Natural killer cell (primary cell): ENCODE results near the gene LIMK1. TPM values are rescaled to one million over a fixed set of nuclear protein-coding genes. Genes with fewer than 3 reads are reported as not detected.

Source experiments
- ATAC-seq, 3 donors: fragments of 150-1000 bp in 2 of 3; fragments of 200-7000 bp in 1 of 3; cut with Tn5 transposase; 1 replicate in 1 of 3; 2 replicates in 2 of 3; pipeline ENCODE4 v1.10.0; 2021; ENCODE audit warnings: mild to moderate bottlenecking in 2 of 3, moderate library complexity in 2 of 3
- DNase-seq, 2 donors: peaks; one replicate each; pipeline versions ENCODE4 v3.0.0 to v3.0.0-alpha.2; 2013 to 2021; ENCODE audit warnings: mixed read lengths in 1 of 2
- H3K27ac ChIP-seq: one replicate; pipeline ENCODE4 v1.5.1; 2013; ENCODE audit warnings: mild to moderate bottlenecking, low read length
- H3K27me3 ChIP-seq: one replicate; pipeline ENCODE4 v1.6.1; 2013; ENCODE audit warnings: low read length; ENCODE audit not compliant: control insufficient read depth, insufficient read depth
- H3K36me3 ChIP-seq: one replicate; pipeline ENCODE4 v1.6.1; 2013; ENCODE audit warnings: low read length; ENCODE audit not compliant: control insufficient read depth, insufficient read depth
- H3K4me1 ChIP-seq: one replicate; pipeline ENCODE4 v1.6.1; 2013; ENCODE audit warnings: low read length; ENCODE audit not compliant: control insufficient read depth, insufficient read depth
- H3K4me3 ChIP-seq: one replicate; pipeline ENCODE4 v1.5.1; 2013; ENCODE audit warnings: low read length
- H3K9me3 ChIP-seq: one replicate; pipeline ENCODE4 v1.6.1; 2013; ENCODE audit warnings: low read length; ENCODE audit not compliant: control insufficient read depth, insufficient read depth
- H3K27ac Mint-ChIP-seq, 2 donors: one replicate each; pipeline ENCODE4 v1.8.0; 2022; ENCODE audit warnings: mild to moderate bottlenecking in 2 of 2, mixed read lengths in 2 of 2, moderate library complexity in 1 of 2
- H3K27me3 Mint-ChIP-seq, 2 donors: one replicate each; pipeline ENCODE4 v1.8.0; 2022; ENCODE audit warnings: low read depth in 2 of 2, mixed read lengths in 2 of 2
- H3K36me3 Mint-ChIP-seq: one replicate; pipeline ENCODE4 v1.8.0; 2022; ENCODE audit warnings: mixed read lengths
- H3K4me1 Mint-ChIP-seq, 2 donors: one replicate each; pipeline ENCODE4 v1.8.0; 2022; ENCODE audit warnings: mixed read lengths in 2 of 2
- H3K4me3 Mint-ChIP-seq: one replicate; pipeline ENCODE4 v1.8.0; 2022; ENCODE audit warnings: mild to moderate bottlenecking, moderate library complexity, mixed read lengths
- H3K9me3 Mint-ChIP-seq, 2 donors: one replicate each; pipeline ENCODE4 v1.8.0; 2022; ENCODE audit warnings: mixed read lengths in 2 of 2
- WGBS: methylation state at CpG from one replicate; pipeline ENCODE4 v1.1.7; 2013; ENCODE audit warnings: missing lambda C conversion rate; ENCODE audit not compliant: insufficient coverage; 5-methylcytosine and 5-hydroxymethylcytosine counted together
- intact Hi-C: fragments of 100-400 bp; cut with micrococcal nuclease; formaldehyde crosslinking; loops from one replicate; pipeline ENCODE4 v1.14.2; 2022
- total RNA-seq, 4 donors: library from RNA; stranded (reverse); fragments of 120-200 nt in 1 of 4; gene quantifications; one replicate each; pipeline versions ENCODE4 v1.2.3 to v1.2.4, GENCODE V29; 2013 to 2022
- TF ChIP-seq, protein P1 (sequence below): fragments of 200-600 bp; IDR thresholded peaks from one replicate; pipeline ENCODE4 v1.8.0; 2022; ENCODE audit warnings: antibody characterized with exemption

Gene LIMK1
- total RNA-seq, 3 donors from 2014 or later (not counting 1 experiment from before 2014, with no cell fraction given), result 54.0 to 66.0 (median 55.0) TPM

DNA sequence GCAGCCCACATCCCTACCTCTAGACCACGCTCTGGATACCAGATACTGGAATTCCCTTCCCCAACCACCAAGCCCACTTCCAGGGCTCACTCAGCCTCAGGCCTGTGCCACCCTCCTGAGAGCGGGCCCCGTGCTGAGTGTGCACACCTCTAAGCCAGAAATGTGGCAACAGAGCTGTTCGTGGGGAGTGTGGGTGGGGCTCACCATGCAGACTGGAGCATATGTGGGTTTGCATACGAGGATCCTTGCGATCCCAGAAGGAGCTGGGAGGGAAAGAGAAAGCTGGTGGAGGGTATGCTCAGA, 13.0 kb upstream of the LIMK1 start:
- ATAC-seq (no peak), DNase-seq (no peak)
- 82% methylated on average over 6 of the region's 6 CpGs for WGBS
- Histone ChIP-seq H3K27me3 (no peaks in the 10 kb centered on the region), H3K36me3 (no peaks in the 10 kb centered on the region), H3K4me3 (no peak overlapping the region), H3K27ac (no peak overlapping the region), H3K9me3 (no peaks in the 10 kb centered on the region), H3K4me1 (peaks cover 7% of the 10 kb centered on the region)
- H3K9me3 Mint-ChIP-seq, result no peaks in the 10 kb centered on the region
- no peak overlapping the region for H3K4me3 Mint-ChIP-seq
- TF ChIP-seq, protein P1, sequence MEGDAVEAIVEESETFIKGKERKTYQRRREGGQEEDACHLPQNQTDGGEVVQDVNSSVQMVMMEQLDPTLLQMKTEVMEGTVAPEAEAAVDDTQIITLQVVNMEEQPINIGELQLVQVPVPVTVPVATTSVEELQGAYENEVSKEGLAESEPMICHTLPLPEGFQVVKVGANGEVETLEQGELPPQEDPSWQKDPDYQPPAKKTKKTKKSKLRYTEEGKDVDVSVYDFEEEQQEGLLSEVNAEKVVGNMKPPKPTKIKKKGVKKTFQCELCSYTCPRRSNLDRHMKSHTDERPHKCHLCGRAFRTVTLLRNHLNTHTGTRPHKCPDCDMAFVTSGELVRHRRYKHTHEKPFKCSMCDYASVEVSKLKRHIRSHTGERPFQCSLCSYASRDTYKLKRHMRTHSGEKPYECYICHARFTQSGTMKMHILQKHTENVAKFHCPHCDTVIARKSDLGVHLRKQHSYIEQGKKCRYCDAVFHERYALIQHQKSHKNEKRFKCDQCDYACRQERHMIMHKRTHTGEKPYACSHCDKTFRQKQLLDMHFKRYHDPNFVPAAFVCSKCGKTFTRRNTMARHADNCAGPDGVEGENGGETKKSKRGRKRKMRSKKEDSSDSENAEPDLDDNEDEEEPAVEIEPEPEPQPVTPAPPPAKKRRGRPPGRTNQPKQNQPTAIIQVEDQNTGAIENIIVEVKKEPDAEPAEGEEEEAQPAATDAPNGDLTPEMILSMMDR, result no peak
- intact Hi-C loops, result no loop called here
- H3K4me1 Mint-ChIP-seq, result no peaks in the 10 kb centered on the region
- H3K36me3 Mint-ChIP-seq, result no peaks in the 10 kb centered on the region
- no peak overlapping the region for H3K27ac Mint-ChIP-seq
- no peaks in the 10 kb centered on the region for H3K27me3 Mint-ChIP-seq

GRCh38 chr7:74071121-74071520, 12.5 kb upstream of the LIMK1 start:
- no peaks in the 10 kb centered on the region for H3K4me1 Mint-ChIP-seq
- no peak overlapping the region for H3K4me3 Mint-ChIP-seq
- H3K27me3 Mint-ChIP-seq, result no peaks in the 10 kb centered on the region
- Histone ChIP-seq H3K9me3 (no peaks in the 10 kb centered on the region), H3K27me3 (no peaks in the 10 kb centered on the region), H3K36me3 (no peaks in the 10 kb centered on the region), H3K4me1 (peaks cover 7% of the 10 kb centered on the region), H3K27ac (no peak overlapping the region), H3K4me3 (no peak overlapping the region)
- DNase-seq (no peak), ATAC-seq (no peak)
- no peaks in the 10 kb centered on the region for H3K9me3 Mint-ChIP-seq
- no peak overlapping the region for H3K27ac Mint-ChIP-seq
- no peaks in the 10 kb centered on the region for H3K36me3 Mint-ChIP-seq
- intact Hi-C loops, result no loop called here
- TF ChIP-seq, protein P1, result no peak
- WGBS, result 88% methylated on average over 3 of the region's 3 CpGs

DNA sequence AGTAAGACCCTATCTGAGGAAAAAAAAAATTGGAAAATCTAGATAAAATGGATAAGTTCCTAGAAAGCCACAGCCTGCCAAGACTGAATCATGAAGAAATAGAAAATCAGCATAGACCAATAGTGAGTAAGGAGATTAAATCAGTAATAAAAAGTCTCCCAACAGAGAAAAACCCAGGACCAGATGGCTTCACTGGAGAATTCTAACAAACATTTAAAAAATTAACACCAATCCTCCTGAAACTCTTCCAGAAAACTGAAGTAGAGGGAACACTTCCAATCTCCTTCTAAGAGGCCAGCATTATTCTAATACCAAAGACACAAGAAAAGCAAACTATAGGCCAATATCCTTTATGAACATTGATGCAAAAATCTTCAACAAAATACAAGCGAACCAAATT, 8.8 kb upstream of the LIMK1 start:
- Mint-ChIP-seq H3K4me3 (no peak overlapping the region), H3K4me1 (no peaks in the 10 kb centered on the region), H3K36me3 (no peaks in the 10 kb centered on the region), H3K9me3 (no peaks in the 10 kb centered on the region), H3K27me3 (no peaks in the 10 kb centered on the region), H3K27ac (no peak overlapping the region)
- Histone ChIP-seq H3K9me3 (no peaks in the 10 kb centered on the region), H3K27me3 (no peaks in the 10 kb centered on the region), H3K4me3 (no peak overlapping the region), H3K36me3 (no peaks in the 10 kb centered on the region), H3K4me1 (no peaks in the 10 kb centered on the region), H3K27ac (no peak overlapping the region)
- ATAC-seq (no peak), DNase-seq (no peak)
- TF ChIP-seq, protein P1, result no peak
- no CpG with 5 or more reads among the region's 1 CpG for WGBS
- intact Hi-C loops, result no loop called here

- DNase-seq (no peak), ATAC-seq (no peak)
- Mint-ChIP-seq H3K36me3 (no peaks in the 10 kb centered on the region), H3K4me1 (no peaks in the 10 kb centered on the region), H3K27me3 (no peaks in the 10 kb centered on the region), H3K4me3 (no peak overlapping the region), H3K27ac (no peak overlapping the region), H3K9me3 (no peaks in the 10 kb centered on the region)
- H3K9me3 ChIP-seq, result no peaks in the 10 kb centered on the region
- no peaks in the 10 kb centered on the region for H3K27me3 ChIP-seq
- WGBS, result 98% methylated on average over 2 of the region's 2 CpGs
- no peak overlapping the region for H3K27ac ChIP-seq
- H3K4me1 ChIP-seq, result peaks cover 6% of the 10 kb centered on the region
- intact Hi-C loops, result no loop called here
- TF ChIP-seq, protein P1, result no peak
- no peaks in the 10 kb centered on the region for H3K36me3 ChIP-seq
- H3K4me3 ChIP-seq, result no peak overlapping the region
Observed at GRCh38 chr7:74078461-74078860, 5.1 kb upstream of the LIMK1 start.
